ENCODE measurements around the gene NDUFA6. TPM values are rescaled to one million over a fixed set of nuclear protein-coding genes. Genes with fewer than 3 reads are reported as not detected.
A peak's percentile ranks its signal among the peaks of the same experiment; 100 is the strongest.
"Not testable (repeated sequence)": the region's sequence is repeated elsewhere in the genome, so short reads cannot be mapped to it uniquely, and the experiment has no call there.

The NDUFA6 gene
- total and polyA plus RNA-seq, 3 donors from 2014 or later = 41.1 to 81.4 (median 53.3) TPM

- intact Hi-C loops (cut with DNase I; ENCODE audit: low total_unique reads) = no loop called here
- WGBS, 2 donors = 84 to 91% methylated on average over 21 to 24 of the region's 24 CpGs
- DNase-seq = no peak
These were observed 43.8 kb upstream of the NDUFA6 start for GRCh38 chr22:42134100-42135020.

GRCh38 chr22:42132457-42132856 is 41.9 kb upstream of the NDUFA6 start:
- Histone ChIP-seq H3K27ac (no peak overlapping the region), H3K9me3 (no peaks in the 10 kb centered on the region), H3K27me3 (no peaks in the 10 kb centered on the region), H3K4me3 (no peak overlapping the region), H3K4me1 (no peaks in the 10 kb centered on the region), H3K36me3 (ENCODE audit: low read depth, missing control alignments) (no peaks in the 10 kb centered on the region)
- DNase-seq = no peak
- intact Hi-C loops (cut with DNase I; ENCODE audit: low total_unique reads) = no loop called here
- 83 to 87% methylated on average over 1 to 13 of the region's 13 CpGs for WGBS, 2 donors
- TF ChIP-seq CTCF (IDR thresholded peaks at IDR 0.05) (no peak), POLR2A (IDR thresholded peaks at IDR 0.05) (no peak)

More at GRCh38 chr22:42134100-42135020, 43.8 kb upstream of the NDUFA6 start:
- H3K27me3 ChIP-seq = no peaks in the 10 kb centered on the region
- TF ChIP-seq POLR2A (IDR thresholded peaks at IDR 0.05) (no peak), CTCF (IDR thresholded peaks at IDR 0.05) (no peak)
- H3K4me3 ChIP-seq = no peak overlapping the region
- H3K27ac ChIP-seq = no peak overlapping the region
- no peaks in the 10 kb centered on the region for H3K9me3 ChIP-seq
- no peaks in the 10 kb centered on the region for H3K36me3 ChIP-seq (ENCODE audit: low read depth, missing control alignments)
- no peaks in the 10 kb centered on the region for H3K4me1 ChIP-seq

DNA sequence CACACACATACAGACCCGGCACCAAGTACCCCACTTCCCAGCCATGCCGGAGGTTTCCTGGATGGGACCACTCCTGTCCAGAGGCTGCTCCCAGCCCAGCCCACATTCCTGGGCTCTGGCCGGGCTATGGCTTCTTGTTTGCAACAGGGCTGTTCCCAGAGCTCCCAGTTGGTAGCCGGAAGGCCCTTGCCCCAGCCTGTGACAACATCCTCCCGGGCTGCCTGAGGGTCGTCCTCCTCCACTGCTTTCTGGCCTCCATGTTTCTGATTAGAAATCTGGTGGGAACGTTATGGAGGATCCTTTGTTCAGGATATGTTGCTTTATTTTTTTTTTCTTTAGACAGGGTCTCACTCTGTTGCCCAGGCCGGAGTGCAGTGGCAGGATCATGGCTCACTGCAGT is 41.0 kb upstream of the NDUFA6 start:
- H3K9me3 ChIP-seq = no peaks in the 10 kb centered on the region
- H3K27me3 ChIP-seq = no peaks in the 10 kb centered on the region
- no peaks in the 10 kb centered on the region for H3K36me3 ChIP-seq (ENCODE audit: low read depth, missing control alignments)
- TF ChIP-seq CTCF (IDR thresholded peaks at IDR 0.05) (no peak), POLR2A (IDR thresholded peaks at IDR 0.05) (no peak)
- no peak overlapping the region for H3K27ac ChIP-seq
- intact Hi-C loops (cut with DNase I; ENCODE audit: low total_unique reads) = no loop called here
- H3K4me3 ChIP-seq = no peak overlapping the region
- DNase-seq = no peak
- H3K4me1 ChIP-seq = no peaks in the 10 kb centered on the region
- 66 to 74% methylated on average over 8 of the region's 8 CpGs for WGBS, 2 donors

DNA sequence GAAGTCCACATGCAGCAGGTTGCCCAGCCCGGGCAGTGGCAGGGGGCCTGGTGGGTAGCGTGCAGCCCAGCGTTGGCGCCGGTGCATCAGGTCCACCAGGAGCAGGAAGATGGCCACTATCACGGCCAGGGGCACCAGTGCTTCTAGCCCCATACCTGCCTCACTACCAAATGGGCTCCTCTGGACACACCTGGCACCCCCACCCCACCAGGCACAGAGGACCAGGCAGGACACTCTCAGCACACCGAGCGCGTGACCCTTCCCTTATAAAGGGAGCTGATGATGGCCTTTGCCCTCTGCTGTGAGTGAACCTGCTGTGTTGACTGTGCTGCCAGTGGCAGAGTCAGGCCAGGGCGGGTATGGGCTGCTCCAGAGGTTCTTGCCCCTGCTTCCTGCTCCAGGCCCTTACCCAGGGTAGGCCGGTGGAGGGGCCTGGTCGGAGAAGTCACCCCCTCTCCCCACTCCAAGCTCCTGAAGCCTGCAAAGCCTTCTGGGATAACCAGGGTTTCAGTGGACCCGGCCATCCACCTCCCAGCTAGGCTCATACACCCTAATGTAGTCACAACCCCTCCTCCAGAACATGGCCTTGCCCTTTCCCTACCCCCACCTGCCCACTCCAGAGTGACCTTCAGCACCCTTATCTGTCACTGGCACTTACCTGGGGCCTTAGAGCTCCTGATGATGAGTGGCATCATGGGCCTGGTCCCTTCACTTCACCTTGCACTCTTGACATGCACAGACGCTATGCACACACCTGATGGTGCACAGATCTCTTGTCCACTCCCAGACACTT is 40.3 kb upstream of the NDUFA6 start, which contains the start of gene CYP2D6:
TSS of gene CYP2D6 (minus strand) at position 172 of the 793 bp plus-strand sequence. CDS start at position 153, 19 bp downstream.
- intact Hi-C loops (cut with DNase I; ENCODE audit: low total_unique reads); H3K4me1 ChIP-seq; H3K27ac ChIP-seq; H3K27me3 ChIP-seq; DNase-seq; H3K9me3 ChIP-seq; H3K36me3 ChIP-seq (ENCODE audit: low read depth, missing control alignments); H3K4me3 ChIP-seq: not testable (repeated sequence)
- 87 to 92% methylated on average over 7 to 13 of the region's 14 CpGs for WGBS, 2 donors

- H3K27me3 ChIP-seq; intact Hi-C loops (cut with DNase I; ENCODE audit: low total_unique reads); H3K27ac ChIP-seq; H3K36me3 ChIP-seq (ENCODE audit: low read depth, missing control alignments); H3K9me3 ChIP-seq; H3K4me3 ChIP-seq; H3K4me1 ChIP-seq; DNase-seq: not testable (repeated sequence)
- 0 to 67% methylated on average over 1 of the region's 7 CpGs for WGBS, 2 donors
These were observed 39.6 kb upstream of the NDUFA6 start for GRCh38 chr22:42130182-42130581.

DNA sequence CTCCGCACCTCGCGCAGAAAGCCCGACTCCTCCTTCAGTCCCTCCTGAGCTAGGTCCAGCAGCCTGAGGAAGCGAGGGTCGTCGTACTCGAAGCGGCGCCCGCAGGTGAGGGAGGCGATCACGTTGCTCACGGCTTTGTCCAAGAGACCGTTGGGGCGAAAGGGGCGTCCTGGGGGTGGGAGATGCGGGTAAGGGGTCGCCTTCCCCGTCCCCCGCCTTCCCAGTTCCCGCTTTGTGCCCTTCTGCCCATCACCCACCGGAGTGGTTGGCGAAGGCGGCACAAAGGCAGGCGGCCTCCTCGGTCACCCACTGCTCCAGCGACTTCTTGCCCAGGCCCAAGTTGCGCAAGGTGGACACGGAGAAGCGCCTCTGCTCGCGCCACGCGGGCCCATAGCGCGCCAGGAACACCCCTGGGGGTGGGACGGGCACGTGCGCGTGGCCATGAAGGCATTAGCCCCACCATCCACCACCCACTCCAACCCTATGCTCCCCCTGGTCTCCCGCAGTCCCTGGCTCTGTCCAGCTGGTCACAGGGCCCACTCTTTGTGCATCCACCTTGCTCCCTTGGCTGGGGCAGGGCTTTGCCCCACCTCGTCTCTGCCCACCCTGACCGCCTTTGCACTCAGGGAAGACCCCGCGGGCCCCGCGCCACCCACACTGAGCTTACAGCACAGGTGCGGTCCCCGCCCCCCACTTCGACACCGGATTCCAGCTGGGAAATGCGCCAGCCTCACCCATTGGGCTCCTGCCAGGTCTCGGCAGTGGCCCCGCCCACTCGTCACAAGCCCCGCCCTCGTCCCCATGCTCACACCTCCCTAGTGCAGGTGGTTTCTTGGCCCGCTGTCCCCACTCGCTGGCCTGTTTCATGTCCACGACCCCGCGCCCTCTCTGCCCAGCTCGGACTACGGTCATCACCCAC is 38.5 kb upstream of the NDUFA6 start:
- peak; percentile 51 for DNase-seq
- H3K27me3 ChIP-seq; intact Hi-C loops (cut with DNase I; ENCODE audit: low total_unique reads); H3K4me1 ChIP-seq; H3K27ac ChIP-seq; H3K36me3 ChIP-seq (ENCODE audit: low read depth, missing control alignments); H3K4me3 ChIP-seq; H3K9me3 ChIP-seq: not testable (repeated sequence)
- 37 to 72% methylated on average over 41 to 55 of the region's 65 CpGs for WGBS, 2 donors

DNA sequence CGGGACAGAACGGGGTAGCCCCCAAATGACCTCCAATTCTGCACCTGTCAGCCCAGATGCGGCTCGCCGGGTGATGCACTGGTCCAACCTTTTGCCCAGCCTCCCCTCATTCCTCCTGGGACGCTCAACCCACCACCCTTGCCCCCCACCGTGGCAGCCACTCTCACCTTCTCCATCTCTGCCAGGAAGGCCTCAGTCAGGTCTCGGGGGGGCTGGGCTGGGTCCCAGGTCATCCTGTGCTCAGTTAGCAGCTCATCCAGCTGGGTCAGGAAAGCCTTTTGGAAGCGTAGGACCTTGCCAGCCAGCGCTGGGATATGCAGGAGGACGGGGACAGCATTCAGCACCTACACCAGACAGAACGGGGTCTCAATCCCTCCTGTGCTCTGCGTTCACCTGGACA is 37.4 kb upstream of the NDUFA6 start:
- H3K27me3 ChIP-seq; H3K36me3 ChIP-seq (ENCODE audit: low read depth, missing control alignments); H3K4me3 ChIP-seq; H3K27ac ChIP-seq; H3K4me1 ChIP-seq; H3K9me3 ChIP-seq; DNase-seq; intact Hi-C loops (cut with DNase I; ENCODE audit: low total_unique reads): not testable (repeated sequence)
- WGBS, 2 donors = 68 to 87% methylated on average over 7 to 13 of the region's 13 CpGs

All from testis (tissue), 3 donors.